GM21423 (cell line): ENCODE data around the gene BMP2K.

Experiments
- ATAC-seq: cut with Tn5 transposase; IDR thresholded peaks from one replicate; pipeline ENCODE4 v1.9.1; 2021; ENCODE audit warnings: mild to moderate bottlenecking, moderate library complexity; ENCODE audit not compliant: unreplicated experiment

Gene BMP2K

DNA sequence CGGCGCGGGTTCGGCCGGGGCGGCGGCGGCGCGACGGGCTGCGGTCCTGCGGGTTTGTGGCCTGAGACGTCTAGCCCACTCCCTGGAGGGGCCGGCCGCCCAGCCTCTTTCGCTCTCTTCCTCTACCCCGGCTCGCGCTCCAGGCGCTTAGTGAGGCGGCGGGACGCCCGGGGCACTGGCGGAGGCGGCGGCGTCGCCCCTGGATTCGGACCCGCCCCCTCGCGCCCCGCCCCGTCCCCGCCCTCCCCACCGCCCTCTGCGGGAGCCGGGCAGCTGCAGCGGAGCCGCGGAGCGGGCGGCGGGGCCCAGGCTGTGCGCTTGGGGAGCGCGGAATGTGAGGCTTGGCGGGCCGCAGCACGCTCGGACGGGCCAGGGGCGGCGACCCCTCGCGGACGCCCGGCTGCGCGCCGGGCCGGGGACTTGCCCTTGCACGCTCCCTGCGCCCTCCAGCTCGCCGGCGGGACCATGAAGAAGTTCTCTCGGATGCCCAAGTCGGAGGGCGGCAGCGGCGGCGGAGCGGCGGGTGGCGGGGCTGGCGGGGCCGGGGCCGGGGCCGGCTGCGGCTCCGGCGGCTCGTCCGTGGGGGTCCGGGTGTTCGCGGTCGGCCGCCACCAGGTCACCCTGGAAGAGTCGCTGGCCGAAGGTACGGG lies at the start of gene BMP2K:
TSS of gene BMP2K (plus strand) at position 272 of the 650 bp plus-strand sequence. CDS start at position 466, 194 bp downstream.
- ATAC-seq: peak; percentile 70

- no peak for ATAC-seq
Observed at GRCh38 chr4:78726546-78726945, 49.6 kb upstream of the BMP2K start.

DNA sequence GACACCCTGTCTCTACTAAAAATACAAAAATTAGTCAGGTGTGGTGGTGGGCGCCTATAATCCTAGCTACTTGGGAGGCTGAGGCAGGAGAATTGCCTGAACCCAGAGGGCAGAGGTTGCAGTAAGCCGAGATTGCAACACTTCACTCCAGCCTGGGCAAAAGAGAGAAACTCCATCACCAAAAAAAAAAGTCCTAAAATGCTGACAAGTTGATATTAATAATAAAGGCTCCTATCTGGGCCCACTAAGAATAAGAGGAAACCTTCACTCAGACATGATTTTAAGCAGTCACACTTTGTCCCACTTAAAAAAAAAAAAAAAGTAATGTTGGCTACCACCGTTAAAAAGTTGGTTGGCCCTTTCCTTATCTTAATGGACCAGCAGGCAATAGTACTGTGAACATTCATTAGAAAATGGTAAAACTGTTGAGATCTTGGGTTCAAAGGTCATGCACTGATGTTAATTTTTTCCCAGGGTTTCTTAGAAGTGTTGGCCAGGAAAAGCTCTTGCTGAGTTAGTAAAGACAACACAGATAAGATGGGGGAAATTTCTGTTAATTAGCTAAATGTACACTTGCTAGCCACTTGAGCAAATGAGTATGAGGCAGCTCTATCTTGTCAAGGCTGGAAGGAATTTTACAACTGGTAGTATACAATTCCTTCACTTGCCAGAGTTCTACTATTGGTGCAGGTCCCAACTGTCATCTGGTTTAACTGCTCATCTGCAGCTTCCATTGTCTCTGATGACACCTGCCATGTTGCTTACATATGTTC lies 43.6 kb upstream of the BMP2K start:
- no peak for ATAC-seq

DNA sequence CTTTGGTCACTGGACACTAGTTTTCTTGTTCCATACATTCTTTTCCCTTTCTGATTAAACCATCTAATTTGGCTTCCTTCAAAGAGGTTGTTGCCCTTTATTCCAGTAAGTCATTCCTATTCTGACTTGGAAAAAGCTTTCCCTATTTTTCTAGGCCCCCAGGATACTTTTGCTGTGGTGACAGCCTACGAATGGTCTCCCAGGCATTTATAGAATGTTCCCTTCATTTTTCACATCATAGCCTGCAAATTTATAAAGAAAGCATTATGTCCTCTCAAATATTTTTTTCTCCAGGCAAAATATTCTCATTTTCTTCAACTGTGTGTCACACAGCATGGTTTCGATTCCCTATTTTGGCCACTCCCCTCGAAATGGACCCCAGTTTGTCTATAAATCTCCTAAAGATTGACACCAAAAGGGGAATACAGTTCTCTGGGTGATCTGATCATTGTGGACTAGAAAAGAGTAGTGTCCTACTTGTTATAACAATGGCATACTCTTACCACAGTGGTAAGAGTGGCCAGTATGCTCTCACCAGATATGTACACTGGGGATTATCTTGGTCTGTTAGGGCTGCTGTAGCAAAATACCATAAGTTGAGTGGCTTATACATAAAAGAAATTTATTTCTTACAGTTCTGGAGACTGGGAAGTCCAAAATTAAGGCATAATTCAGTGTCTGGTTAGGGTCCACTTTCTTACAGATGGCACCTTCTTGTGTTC lies 41.5 kb upstream of the BMP2K start:
- no peak for ATAC-seq

- peak; percentile 63 for ATAC-seq
Observed at GRCh38 chr4:78735697-78736096, 40.5 kb upstream of the BMP2K start.

GRCh38 chr4:78737035-78737434 lies 39.1 kb upstream of the BMP2K start:
- ATAC-seq: no peak

- ATAC-seq: no peak
Observed at GRCh38 chr4:78737973-78738372, 38.2 kb upstream of the BMP2K start.

DNA sequence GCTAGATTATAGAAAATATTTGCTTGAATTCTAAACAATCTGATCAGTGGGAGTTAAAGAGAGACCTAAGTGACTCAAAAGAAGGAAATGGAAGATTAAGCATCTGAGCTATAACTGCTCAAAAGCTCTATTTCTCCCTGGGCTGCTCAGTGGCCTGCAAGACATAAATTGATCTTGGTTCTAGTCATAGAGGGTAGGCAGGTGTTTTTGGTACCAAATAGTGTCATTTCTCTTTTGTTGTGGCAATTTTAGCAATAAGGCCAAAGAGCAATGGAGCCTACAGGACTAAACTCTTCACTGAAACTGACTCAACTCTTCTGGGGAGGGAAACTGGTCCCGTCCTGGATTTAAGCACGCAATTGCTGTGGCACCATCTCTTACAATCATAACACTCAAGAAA lies 33.9 kb upstream of the BMP2K start:
- no peak for ATAC-seq

DNA sequence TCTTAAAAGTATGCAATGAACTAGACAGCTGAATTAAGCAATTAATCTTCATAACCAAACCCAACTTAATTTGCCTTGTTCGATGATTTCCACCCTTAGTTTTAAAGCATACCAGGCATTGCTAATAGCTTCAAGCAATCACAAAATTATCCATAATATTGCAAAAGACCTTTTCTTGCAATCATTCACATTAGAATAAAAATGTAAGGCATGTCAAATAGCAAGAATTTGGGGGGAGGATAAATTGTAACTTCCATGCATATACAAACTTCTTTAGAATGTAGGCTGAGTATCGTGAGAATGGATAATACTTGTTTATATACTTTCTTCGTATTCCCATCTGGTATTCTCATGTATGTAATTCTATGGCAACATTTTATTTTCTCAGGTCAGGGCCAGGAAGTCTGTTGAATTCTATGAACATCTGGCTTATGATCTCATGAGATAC lies 28.7 kb upstream of the BMP2K start:
- ATAC-seq: no peak

DNA sequence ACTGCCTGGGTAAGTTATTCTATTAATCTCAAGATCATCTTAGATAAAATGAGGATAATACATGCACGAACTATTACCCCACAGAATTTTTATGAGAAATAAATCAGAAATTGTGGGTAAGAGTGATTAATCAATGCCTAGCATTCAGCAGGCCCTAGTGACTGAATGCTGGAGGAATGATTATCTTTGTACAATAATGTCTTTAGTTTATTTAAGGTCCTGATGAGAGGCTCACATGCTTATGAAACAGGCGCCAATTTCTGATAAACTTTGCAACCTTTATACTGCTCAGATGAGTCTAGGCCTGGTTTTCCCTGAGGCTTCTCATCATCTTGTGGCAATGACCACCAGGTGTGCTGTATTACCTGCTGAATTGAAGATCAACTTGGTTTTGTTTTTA lies 27.8 kb upstream of the BMP2K start:
- ATAC-seq: no peak

DNA sequence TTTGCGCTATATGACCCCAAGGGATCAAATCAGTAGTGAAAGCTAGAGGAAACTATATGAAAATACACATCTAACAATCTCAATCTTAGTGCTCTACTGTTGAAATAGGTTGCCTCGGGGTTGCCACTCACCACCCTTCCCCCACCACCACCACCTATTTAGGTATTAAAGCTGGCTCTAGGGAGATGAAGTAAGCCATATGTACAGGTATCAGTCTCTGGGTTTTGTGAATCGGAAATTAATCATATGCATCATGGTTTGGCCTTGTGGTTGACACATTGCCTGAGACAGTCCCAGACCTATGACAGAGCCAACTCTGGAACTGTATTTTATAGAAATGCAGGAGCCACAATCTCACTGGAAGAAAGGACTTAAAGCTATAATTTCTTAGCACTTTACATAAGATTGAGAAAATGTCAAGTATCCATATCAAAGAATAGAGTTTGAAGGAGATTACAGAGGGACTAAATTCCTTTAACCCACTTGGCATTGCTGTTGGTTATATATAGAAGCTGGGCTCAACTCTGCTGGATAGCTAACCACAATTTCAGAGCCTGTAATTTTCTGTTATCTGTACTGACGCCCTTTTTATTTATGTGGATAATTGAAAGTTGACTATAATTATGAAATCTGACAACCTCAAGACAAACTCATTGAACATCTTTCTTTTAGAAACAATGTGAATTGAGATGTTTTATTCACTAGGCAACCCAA lies 26.7 kb upstream of the BMP2K start:
- ATAC-seq: no peak

- ATAC-seq: peak; percentile 81
Observed at GRCh38 chr4:78749972-78750727, 26.0 kb upstream of the BMP2K start.

DNA sequence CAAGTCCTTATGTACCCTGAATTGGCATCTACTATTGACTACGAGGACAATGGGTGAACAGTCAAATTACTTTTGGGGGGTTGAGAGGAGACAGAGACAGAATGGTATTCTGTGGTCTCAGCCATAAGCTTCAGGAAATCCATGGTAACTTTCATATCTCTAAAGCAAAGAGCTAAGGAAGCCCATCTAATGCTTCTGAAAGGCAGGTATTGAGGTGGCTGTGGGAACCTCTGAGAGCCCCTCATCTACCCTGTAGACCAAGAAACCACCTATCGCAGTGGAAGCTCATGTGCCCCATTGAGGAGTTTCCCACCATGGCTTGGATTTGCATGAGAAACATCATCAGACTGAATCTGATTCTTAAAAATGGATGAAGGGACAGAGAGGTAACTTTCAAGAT lies 23.1 kb upstream of the BMP2K start:
- ATAC-seq: peak; percentile 23

DNA sequence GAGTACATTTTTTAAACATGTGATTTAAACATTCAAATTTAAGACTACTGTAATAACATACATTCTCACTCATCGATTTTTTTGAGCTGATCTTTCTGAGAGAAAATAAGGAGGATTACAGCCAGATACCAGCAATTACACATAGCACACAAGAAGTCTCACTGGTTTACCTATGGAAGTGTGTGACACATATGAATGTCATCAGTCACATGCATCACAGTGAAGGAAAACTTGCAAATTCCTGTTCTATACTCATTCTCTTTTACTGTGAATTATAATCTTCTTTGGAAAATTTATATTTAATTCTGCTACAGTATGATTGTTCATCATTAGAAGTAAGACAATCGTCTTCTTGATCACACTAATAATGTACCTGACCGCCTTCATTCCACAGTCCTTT lies 21.3 kb upstream of the BMP2K start:
- no peak for ATAC-seq

- ATAC-seq: no peak
Observed at GRCh38 chr4:78756137-78756536, 20.0 kb upstream of the BMP2K start.

GRCh38 chr4:78756776-78757175 lies 19.4 kb upstream of the BMP2K start:
- no peak for ATAC-seq

DNA sequence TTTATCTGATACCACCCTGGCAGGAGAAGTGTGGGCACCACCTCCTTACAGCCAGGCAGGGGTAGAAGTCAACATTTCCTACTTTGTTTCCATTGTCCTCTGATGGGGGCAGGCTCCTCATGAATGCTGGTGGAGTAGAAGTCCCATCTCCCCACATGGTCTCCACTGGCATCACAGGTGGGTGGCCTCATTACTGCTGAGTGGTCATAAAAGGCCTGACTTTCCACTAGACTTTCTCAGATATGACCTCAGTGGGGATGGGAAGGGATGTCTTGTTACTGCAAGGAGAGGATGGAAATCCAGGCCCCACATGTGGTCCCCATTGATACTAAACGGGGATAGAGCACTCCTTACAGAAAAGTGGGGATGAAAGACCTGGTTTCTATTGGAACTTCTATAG lies 18.6 kb upstream of the BMP2K start:
- ATAC-seq: no peak

DNA sequence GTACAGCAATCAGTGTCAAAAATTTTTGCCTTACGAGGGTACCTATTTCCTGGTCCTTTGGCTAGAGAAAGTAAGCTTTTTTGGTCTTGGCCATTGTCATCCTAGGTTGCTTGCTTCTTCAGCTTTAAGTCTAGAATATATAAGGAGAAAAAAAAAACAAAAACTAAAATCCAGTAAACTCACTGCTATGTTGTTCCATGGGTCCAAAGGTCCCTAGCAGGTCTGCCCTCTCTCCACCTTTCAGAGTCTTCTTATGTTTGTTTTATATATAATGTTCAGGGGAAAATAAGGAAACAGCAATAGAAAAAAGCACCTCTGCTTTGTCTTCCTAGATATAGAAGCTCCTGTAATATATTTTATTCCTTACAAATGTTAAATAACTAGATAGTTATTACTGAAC lies 18.1 kb upstream of the BMP2K start:
- ATAC-seq: no peak

DNA sequence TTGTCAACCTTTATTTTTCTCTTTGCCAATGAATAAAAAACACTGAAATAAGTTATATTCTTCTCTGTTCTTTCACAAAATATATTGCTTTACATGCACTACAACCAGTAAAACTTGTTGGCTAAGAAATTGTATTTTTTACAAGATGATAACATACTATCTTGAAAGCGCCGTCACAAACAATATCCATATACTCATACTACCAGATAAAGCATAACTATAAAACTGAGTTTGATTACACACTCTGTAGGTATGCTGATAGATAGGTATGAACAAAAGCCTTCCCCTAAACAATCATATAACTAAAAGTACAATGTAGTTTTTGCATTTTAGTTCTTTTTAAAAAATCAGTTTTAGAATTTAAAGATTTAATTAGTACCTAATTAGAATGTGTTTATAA lies 13.6 kb upstream of the BMP2K start:
- ATAC-seq: no peak

DNA sequence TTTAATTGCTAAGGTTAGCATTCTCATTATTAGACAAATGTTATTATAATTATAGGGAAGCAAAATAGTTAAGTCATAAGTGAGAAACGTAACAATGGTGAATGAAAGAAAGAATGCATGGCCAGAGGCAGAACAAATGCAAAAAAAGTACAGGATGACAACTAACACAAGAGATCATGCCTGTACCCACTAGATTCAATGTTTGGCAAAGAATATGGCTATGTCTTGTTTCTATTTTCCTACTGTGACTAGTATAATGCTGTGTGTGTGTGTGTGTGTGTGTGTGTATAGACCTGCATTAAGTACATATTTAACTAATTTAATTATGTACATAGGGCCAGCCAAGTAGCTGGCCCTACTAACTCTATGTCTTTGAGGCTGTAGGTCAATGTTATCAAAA lies 12.9 kb upstream of the BMP2K start:
- ATAC-seq: no peak
